ENCODE results near the gene ARHGEF10L. TPM values are rescaled to one million over a fixed set of nuclear protein-coding genes. Genes with fewer than 3 reads are reported as not detected.

The ARHGEF10L gene
- total RNA-seq, 2 experiments from 2014 or later = not detected

GRCh38 chr1:17658837-17659236 lies 119.3 kb downstream of the ARHGEF10L start:
- CTCF ChIA-PET = no interaction called here
- Mint-ChIP-seq H3K36me3 (ENCODE audit: low read depth) (no peaks in the 10 kb centered on the region), H3K9me3 (no peaks in the 10 kb centered on the region), H3K4me3 (no peak overlapping the region), H3K27ac (no peak overlapping the region), H3K27me3 (no peaks in the 10 kb centered on the region), H3K4me1 (ENCODE audit: low read depth) (no peaks in the 10 kb centered on the region)
- intact Hi-C loops (cut with micrococcal nuclease) = no loop called here
- no peak for DNase-seq
- no peak for TF ChIP-seq CTCF (IDR thresholded peaks at IDR 0.05)
- no peak for ATAC-seq
- POLR2A ChIA-PET = no interaction called here

- H3K4me1 Mint-ChIP-seq (ENCODE audit: low read depth) = no peaks in the 10 kb centered on the region
- ChIA-PET CTCF (interaction anchor here (0.6 to 3.1 kb wide), 27 partner anchors 8 to 1135 kb away, joined by 3 to 20 read pairs (median 3); no protein-coding TSS in a partner anchor), POLR2A (interaction anchor here (0.9 kb wide), 1 partner anchor 164 kb away, joined by 3 read pairs; no protein-coding TSS in a partner anchor)
- no peaks in the 10 kb centered on the region for H3K36me3 Mint-ChIP-seq (ENCODE audit: low read depth)
- ATAC-seq = peak; percentile 66
- H3K27me3 Mint-ChIP-seq = no peaks in the 10 kb centered on the region
- intact Hi-C loops (cut with micrococcal nuclease) = loop anchor here (5.0 to 10.0 kb wide), 2 partner anchors 163 to 441 kb away; no protein-coding TSS in a partner anchor
- H3K27ac Mint-ChIP-seq = no peak overlapping the region
- peak; percentile 75 for DNase-seq
- no peaks in the 10 kb centered on the region for H3K9me3 Mint-ChIP-seq
- peak; percentile 91 for TF ChIP-seq CTCF (IDR thresholded peaks at IDR 0.05)
- H3K4me3 Mint-ChIP-seq = no peak overlapping the region
Measured at GRCh38 chr1:17661546-17662157, 122.2 kb downstream of the ARHGEF10L start.

- no peak for DNase-seq
- ATAC-seq = no peak
- Mint-ChIP-seq H3K27ac (no peak overlapping the region), H3K4me1 (ENCODE audit: low read depth) (no peaks in the 10 kb centered on the region), H3K4me3 (no peak overlapping the region), H3K9me3 (no peaks in the 10 kb centered on the region), H3K36me3 (ENCODE audit: low read depth) (no peaks in the 10 kb centered on the region), H3K27me3 (no peaks in the 10 kb centered on the region)
- POLR2A ChIA-PET = no interaction called here
- CTCF ChIA-PET = interaction anchor here (0.7 to 3.1 kb wide), 17 partner anchors 8 to 935 kb away, joined by 3 to 20 read pairs (median 3); no protein-coding TSS in a partner anchor
- no peak for TF ChIP-seq CTCF (IDR thresholded peaks at IDR 0.05)
- intact Hi-C loops (cut with micrococcal nuclease) = loop anchor here (5.0 to 10.0 kb wide), 2 partner anchors 163 to 440 kb away; no protein-coding TSS in a partner anchor
Measured at GRCh38 chr1:17662296-17662695, 122.8 kb downstream of the ARHGEF10L start.

GRCh38 chr1:17662786-17663185 lies 123.3 kb downstream of the ARHGEF10L start:
- Mint-ChIP-seq H3K4me3 (no peak overlapping the region), H3K9me3 (no peaks in the 10 kb centered on the region), H3K36me3 (ENCODE audit: low read depth) (no peaks in the 10 kb centered on the region), H3K27me3 (no peaks in the 10 kb centered on the region), H3K27ac (no peak overlapping the region), H3K4me1 (ENCODE audit: low read depth) (no peaks in the 10 kb centered on the region)
- ChIA-PET CTCF (interaction anchor here (1.1 to 2.9 kb wide), 3 partner anchors 43 to 437 kb away, joined by 3 to 17 read pairs (median 4); no protein-coding TSS in a partner anchor), POLR2A (no interaction called here)
- no peak for TF ChIP-seq CTCF (IDR thresholded peaks at IDR 0.05)
- ATAC-seq (no peak), DNase-seq (no peak)
- intact Hi-C loops (cut with micrococcal nuclease) = loop anchor here (5.0 to 10.0 kb wide), 2 partner anchors 162 to 440 kb away; no protein-coding TSS in a partner anchor

GRCh38 chr1:17663646-17664045 lies 124.1 kb downstream of the ARHGEF10L start:
- intact Hi-C loops (cut with micrococcal nuclease) = loop anchor here (5.0 to 10.0 kb wide), 2 partner anchors 161 to 439 kb away; no protein-coding TSS in a partner anchor
- DNase-seq = no peak
- ATAC-seq = no peak
- ChIA-PET POLR2A (no interaction called here), CTCF (no interaction called here)
- no peak overlapping the region for H3K27ac Mint-ChIP-seq
- no peak for TF ChIP-seq CTCF (IDR thresholded peaks at IDR 0.05)
- no peaks in the 10 kb centered on the region for H3K9me3 Mint-ChIP-seq
- no peaks in the 10 kb centered on the region for H3K36me3 Mint-ChIP-seq (ENCODE audit: low read depth)
- H3K4me3 Mint-ChIP-seq = no peak overlapping the region
- no peaks in the 10 kb centered on the region for H3K4me1 Mint-ChIP-seq (ENCODE audit: low read depth)
- H3K27me3 Mint-ChIP-seq = no peaks in the 10 kb centered on the region

All from activated CD8-positive, alpha-beta T cell treated with anti-CD3 and anti-CD28 coated beads for 36 hours (primary cell).